Adrenal gland (tissue), 5 donors: Measurements from ENCODE around the gene KCNN2.

ENCODE experiments used
- POLR2A ChIP-seq, 2 donors: fragments of 450-650 bp; IDR thresholded peaks; one replicate each; pipeline ENCODE4 v1.6.1; 2017; ENCODE audit warnings: antibody characterized with exemption in 2 of 2, mild to moderate bottlenecking in 2 of 2, moderate library complexity in 1 of 2
- TF ChIP-seq, protein P1 (sequence below), 6 experiments: fragments of 450-650 bp in 4 of 6; fragments of 200-600 bp in 2 of 6; sonication (generic) in 1 of 6; IDR thresholded peaks; 1 replicate in 5 of 6; 2 replicates in 1 of 6; pipeline versions ENCODE4 v1.5.1 to v1.8.0; 2016 to 2021; ENCODE audit warnings: antibody characterized with exemption in 6 of 6, mild to moderate bottlenecking in 2 of 6, moderate library complexity in 1 of 6
- donor health status: DM: no; HTN: no; CAD: no.

DNA sequence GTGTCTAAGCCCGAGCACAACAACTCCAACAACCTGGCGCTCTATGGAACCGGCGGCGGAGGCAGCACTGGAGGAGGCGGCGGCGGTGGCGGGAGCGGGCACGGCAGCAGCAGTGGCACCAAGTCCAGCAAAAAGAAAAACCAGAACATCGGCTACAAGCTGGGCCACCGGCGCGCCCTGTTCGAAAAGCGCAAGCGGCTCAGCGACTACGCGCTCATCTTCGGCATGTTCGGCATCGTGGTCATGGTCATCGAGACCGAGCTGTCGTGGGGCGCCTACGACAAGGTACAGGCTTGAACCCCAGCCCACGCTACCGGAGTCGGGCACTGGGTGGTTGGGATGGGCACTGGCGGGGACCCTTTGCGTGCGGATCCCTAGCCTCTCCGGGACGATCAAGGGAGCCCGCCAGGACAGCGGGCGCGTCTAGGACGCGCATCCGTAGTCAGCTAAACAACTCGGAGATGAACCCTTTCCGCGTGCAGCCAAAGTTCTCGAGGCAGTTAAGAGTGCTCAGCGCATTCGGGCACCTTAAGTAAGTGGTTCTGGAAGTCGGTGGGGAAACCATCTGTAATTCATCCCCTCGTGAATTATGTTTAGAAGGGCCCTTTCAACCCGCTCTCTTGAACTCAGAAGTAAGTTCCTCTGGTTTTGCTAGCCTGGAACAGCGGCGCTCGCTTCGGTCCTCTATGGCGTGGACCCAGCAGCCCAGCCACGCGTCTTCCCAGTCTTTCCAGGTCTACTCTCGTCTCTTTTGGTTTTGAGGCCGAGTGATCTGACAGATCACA lies 1.3 kb downstream of the KCNN2 start:
- TF ChIP-seq, protein P1, sequence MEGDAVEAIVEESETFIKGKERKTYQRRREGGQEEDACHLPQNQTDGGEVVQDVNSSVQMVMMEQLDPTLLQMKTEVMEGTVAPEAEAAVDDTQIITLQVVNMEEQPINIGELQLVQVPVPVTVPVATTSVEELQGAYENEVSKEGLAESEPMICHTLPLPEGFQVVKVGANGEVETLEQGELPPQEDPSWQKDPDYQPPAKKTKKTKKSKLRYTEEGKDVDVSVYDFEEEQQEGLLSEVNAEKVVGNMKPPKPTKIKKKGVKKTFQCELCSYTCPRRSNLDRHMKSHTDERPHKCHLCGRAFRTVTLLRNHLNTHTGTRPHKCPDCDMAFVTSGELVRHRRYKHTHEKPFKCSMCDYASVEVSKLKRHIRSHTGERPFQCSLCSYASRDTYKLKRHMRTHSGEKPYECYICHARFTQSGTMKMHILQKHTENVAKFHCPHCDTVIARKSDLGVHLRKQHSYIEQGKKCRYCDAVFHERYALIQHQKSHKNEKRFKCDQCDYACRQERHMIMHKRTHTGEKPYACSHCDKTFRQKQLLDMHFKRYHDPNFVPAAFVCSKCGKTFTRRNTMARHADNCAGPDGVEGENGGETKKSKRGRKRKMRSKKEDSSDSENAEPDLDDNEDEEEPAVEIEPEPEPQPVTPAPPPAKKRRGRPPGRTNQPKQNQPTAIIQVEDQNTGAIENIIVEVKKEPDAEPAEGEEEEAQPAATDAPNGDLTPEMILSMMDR (IDR thresholded peaks at IDR 0.05), result no peak
- no peak for TF ChIP-seq POLR2A (IDR thresholded peaks at IDR 0.05)
